ENCODE data around the gene LRRC66.

LRRC66 gene

DNA sequence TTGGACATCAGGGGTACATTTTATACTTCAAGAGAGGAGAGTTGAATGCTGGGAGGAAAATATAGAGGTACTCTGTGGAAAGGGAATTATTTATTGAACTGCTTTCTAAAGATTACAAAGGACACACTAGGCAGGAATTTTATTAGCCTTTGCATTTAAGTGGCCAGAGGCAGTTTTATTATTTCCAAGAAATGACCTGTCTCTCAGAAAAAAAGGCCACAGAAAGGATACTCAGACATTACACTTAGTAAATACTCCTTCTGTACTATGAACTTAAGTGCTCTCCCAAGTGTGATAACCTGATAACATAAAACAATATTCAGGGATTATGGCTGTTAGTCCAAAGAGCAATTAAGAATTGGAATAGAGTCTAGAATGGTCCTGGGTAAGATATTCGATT is 7.5 kb downstream of the LRRC66 start:
- DNase-seq: no peak

DNA sequence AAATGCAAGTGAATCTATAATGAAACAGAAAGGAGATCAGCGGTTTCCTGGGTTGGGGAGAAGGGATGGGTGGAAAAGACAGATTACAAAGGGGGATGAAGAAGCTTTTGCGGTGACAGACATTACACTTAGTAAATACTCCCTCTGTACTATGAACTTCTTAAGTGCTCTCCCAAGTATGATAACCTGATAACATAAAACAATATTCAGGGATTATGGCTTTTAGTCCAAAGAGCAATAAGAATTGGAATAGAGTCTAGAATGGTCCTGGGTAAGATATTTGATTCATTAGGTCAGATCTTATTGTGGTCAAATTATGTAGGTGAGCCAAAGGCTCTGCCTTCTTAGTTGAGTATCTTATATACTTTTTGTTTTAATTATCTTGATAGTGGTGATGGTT is 9.2 kb downstream of the LRRC66 start:
- DNase-seq: no peak

DNA sequence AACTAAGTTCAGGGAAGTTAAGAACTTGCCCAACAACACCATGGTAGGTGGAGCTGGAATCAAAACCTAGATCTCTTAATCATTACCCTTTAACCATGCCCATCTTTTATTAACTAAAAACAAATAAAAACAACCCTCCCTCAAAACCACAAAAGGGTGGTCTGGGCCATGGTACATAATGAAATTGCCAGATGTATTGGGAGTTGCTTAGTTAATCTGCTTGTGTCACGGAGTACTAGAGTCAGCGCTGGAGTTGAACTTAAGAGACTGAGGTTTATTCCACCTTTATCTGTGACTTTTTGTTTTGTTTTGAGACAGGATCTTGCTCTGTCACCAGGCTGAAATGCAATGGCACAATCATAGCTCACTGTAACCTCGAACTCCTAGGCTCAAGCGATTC is 13.3 kb downstream of the LRRC66 start:
- no peak for DNase-seq

- DNase-seq: no peak
Measured at GRCh38 chr4:52005604-52006273, 14.4 kb downstream of the LRRC66 start.

DNA sequence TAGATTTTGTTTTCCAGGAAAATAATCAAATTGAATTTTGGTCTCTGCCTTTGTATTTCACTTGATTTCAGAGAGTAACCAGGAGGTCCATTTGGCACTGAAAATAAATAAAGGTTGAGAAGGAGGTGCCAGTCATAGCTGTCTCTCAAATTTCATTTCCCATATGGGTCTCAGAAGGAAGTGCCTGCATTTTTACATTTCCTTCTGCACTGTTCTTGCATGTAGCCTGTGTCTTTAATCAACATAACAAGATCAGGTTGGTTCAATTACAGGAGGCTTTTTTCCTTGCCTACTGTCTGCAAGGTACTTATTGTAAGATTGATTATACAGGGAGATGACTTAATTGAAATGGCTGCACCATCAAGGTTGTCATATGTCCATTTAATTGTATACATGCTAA is 15.7 kb downstream of the LRRC66 start:
- DNase-seq: no peak

DNA sequence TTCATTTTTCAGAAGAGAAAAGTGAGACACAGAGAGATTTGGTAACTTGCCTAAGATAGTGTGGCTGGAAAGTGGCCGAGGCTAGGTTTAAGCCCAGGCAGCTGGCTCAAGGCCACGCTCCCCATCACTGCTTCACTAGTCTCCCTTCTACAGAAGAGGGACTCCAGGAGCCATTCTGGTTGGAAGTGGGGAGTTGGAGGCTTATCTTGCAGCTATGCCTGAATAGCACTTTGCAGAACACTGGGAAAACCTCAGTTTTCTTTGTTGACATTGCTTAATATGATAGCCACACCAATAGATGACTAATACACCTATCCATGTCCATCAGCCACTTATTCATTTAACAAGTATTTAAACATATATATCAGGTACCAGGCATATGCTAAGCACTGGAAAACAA is 18.5 kb downstream of the LRRC66 start:
- DNase-seq: no peak

DNA sequence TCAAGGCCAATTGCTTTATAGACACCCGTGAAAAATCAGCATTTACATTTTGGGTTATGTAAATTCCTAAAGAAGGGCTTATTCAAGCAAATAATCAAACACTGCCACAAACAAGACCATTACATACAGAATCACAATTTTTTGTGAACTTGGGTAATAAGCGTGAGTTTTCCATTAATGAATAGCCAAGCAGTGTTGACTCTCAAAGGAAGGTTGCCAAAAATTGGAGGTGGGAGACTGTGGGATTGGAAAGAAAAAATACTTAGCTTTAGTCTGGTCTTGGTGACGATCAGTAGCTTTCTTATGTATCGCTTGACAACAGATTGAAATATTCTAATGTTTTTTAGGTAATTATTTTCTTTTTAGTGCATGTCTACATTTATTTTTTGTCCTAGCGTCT is 20.9 kb downstream of the LRRC66 start:
- no peak for DNase-seq

DNA sequence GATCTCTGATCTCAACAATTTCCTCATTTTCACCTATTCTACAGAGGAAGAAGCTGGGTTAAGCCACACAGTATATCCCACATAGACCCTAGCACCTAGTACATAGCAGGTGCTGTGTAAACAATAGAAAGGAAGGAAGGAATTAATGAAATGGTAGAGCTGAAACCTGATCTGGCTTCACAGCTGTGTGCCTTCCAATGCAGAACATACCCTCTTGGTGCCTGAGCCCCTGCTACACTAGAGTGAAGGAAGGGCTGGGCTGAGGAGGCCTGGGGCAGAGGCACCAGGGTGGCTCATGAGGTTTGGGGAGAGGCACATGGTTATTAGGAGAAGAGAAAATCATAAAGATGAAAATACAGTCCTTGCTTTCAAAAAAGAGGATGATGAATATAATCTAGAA is 21.3 kb downstream of the LRRC66 start:
- no peak for DNase-seq

GRCh38 chr4:51997647-51998046 is 22.5 kb downstream of the LRRC66 start:
- DNase-seq: no peak

DNA sequence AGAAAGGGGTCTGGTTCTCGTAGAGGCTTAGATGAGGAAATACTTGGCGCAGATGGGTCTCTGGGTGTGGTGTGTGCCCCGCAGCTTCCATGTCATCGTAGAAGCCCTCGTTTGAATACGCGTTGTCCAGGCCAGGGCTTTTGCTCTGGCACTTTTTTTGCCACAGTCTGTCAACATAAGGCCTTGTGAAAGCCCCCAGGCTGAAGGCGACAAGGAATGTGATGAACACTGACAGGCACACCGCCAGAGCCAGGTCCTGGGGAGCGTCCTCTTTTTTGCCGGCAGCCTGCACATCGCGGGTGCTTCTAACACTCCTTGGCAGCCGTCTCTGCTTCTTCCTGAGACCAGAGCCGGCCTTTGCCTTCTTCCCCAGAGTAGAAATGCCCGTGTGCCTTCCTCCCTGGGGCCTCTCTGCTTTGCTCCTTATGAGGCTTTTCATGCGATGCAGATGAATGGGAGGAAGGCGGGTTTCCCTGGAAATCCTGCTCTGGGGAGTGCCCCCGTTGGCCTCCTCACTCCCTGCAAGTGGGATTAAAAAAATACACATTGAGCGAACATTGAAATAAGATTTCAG is 24.4 kb downstream of the LRRC66 start:
- DNase-seq: no peak

GRCh38 chr4:51965862-51966261 is 54.3 kb downstream of the LRRC66 start:
- DNase-seq: no peak

- DNase-seq: no peak
Measured at GRCh38 chr4:51963841-51964517, 56.2 kb downstream of the LRRC66 start.

- no peak for DNase-seq
Measured at GRCh38 chr4:51960486-51960885, 59.7 kb downstream of the LRRC66 start.

GRCh38 chr4:51958199-51958968 is 61.8 kb downstream of the LRRC66 start:
- DNase-seq: no peak
